Psoas muscle (tissue), 8 donors: ENCODE results near the gene SCNN1B. TPM values are rescaled to one million over a fixed set of nuclear protein-coding genes. Genes with fewer than 3 reads are reported as not detected.
A peak's percentile ranks its signal among the peaks of the same experiment; 100 is the strongest.

Experiments used
- ATAC-seq, 4 donors: fragments of 200-7000 bp; cut with Tn5 transposase; one replicate each; pipeline ENCODE4 v1.9.1; 2020; ENCODE audit warnings: moderate library complexity in 3 of 4, mild to moderate bottlenecking in 2 of 4
- DNase-seq, 2 donors: peaks; one replicate each; pipeline ENCODE4 v3.0.0-alpha.2; 2020
- H3K27ac ChIP-seq: fragments of 200-600 bp; one replicate; pipeline ENCODE4 v1.8.0; 2022
- H3K27me3 ChIP-seq, 3 donors: fragments of 200-600 bp in 1 of 3; one replicate each; pipeline versions ENCODE4 v1.6.1 to v1.8.0; 2013 to 2022; ENCODE audit warnings: low read length in 2 of 3, mild to moderate bottlenecking in 2 of 3, moderate library complexity in 1 of 3; ENCODE audit not compliant: insufficient read depth in 3 of 3
- H3K36me3 ChIP-seq, 2 donors: fragments of 200-600 bp in 1 of 2; one replicate each; pipeline versions ENCODE4 v1.6.1 to v1.8.0; 2013 to 2022; ENCODE audit warnings: low read depth in 1 of 2, mild to moderate bottlenecking in 1 of 2, moderate library complexity in 1 of 2; ENCODE audit not compliant: insufficient read depth in 1 of 2
- H3K4me1 ChIP-seq: fragments of 200-600 bp; one replicate; pipeline ENCODE4 v1.8.0; 2022
- H3K4me3 ChIP-seq: fragments of 200-600 bp; one replicate; pipeline ENCODE4 v1.8.0; 2022; ENCODE audit warnings: mild to moderate bottlenecking
- H3K9me3 ChIP-seq: fragments of 200-600 bp; one replicate; pipeline ENCODE4 v1.8.0; 2022
- WGBS, 3 donors: extraction: QIAGEN DNeasy Blood & Tissue Kit; methylation state at CpG; one replicate each; pipeline versions ENCODE4 v1.1.6 to v1.1.7; 2013; 5-methylcytosine and 5-hydroxymethylcytosine counted together
- intact Hi-C, 2 donors: fragments of 100-400 bp; cut with DNase I; formaldehyde crosslinking; loops; one replicate each; pipeline versions ENCODE4 v1.11.0 to v1.14.2; 2022
- polyA plus RNA-seq, 3 donors: library from polyadenylated mRNA; stranded (reverse); fragments of 200-250 nt; gene quantifications; one replicate each; pipeline ENCODE4 v1.2.3, GENCODE V29; 2013
- total RNA-seq, 4 donors: library from RNA; stranded (reverse); fragmentation: NEBNext Ultra II Directional in 2 of 4; extraction: Animal tissue kit (Norgen Biotek cat#: 25700) in 2 of 4; gene quantifications; one replicate each; pipeline versions ENCODE4 v1.2.1 to v1.2.4, GENCODE V29; 2021 to 2023
- TF ChIP-seq, protein P1 (sequence below): fragments of 200-600 bp; IDR thresholded peaks from one replicate; pipeline ENCODE4 v1.8.0; 2022; ENCODE audit warnings: antibody characterized with exemption
- donor health status: healthy with polysubstance abuse.
- donor health status: DM: no; HTN: no; CAD: no; lungs with moderate emphysema.
- donor health status: Bipolar disorder and iron deficiency.
- donor health status: healthy.
- donor health status: DM: yes; HTN: yes; CAD: no.
- donor health status: DM: no; HTN: no; CAD: no.
- donor health status: DM: no; HTN: no; CAD: no.
- donor health status: DM: yes; HTN: yes; CAD: no.

The SCNN1B gene
- total and polyA plus RNA-seq, 7 donors, result 0.10 to 0.76 (median 0.51) TPM

DNA sequence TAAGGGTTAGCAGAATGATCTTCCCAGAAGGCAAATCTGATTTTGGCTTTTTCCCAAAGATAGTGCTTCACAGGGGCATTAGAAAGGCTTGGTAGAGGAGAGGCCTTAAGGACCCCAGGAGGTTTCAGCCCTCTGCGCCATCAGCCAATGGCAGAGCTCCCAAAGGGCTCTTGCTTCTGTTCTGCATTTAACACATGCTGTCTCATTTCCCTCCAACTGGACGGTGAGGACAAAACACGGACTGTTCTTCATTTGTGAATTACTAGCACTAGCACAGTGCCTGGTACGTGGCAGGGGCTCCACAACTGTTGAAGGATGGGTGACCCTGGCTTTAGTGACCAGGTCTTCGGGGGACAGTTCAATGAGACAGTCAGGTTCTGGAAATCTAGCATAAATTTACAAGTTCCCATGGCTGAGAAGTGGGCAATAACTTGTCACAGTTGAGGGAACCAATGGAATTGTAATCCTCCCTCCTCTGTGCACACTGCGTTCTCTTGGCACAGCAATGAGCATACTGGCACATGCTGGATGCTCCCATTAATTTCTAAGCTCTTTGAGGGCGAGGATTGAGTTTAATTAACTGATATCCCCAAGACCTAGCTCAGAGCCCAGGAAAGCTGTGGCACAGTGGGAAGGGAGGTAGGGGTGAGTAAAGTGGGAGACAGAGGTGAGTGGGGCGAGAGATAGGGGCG is 105.5 kb downstream of the SCNN1B start:
- ATAC-seq, result no peak
- intact Hi-C loops, result no loop called here

GRCh38 chr16:23408242-23408822 is 106.2 kb downstream of the SCNN1B start:
- peaks cover 7 to 78% of the 10 kb centered on the region in 2 donors for H3K36me3 ChIP-seq
- TF ChIP-seq, protein P1, sequence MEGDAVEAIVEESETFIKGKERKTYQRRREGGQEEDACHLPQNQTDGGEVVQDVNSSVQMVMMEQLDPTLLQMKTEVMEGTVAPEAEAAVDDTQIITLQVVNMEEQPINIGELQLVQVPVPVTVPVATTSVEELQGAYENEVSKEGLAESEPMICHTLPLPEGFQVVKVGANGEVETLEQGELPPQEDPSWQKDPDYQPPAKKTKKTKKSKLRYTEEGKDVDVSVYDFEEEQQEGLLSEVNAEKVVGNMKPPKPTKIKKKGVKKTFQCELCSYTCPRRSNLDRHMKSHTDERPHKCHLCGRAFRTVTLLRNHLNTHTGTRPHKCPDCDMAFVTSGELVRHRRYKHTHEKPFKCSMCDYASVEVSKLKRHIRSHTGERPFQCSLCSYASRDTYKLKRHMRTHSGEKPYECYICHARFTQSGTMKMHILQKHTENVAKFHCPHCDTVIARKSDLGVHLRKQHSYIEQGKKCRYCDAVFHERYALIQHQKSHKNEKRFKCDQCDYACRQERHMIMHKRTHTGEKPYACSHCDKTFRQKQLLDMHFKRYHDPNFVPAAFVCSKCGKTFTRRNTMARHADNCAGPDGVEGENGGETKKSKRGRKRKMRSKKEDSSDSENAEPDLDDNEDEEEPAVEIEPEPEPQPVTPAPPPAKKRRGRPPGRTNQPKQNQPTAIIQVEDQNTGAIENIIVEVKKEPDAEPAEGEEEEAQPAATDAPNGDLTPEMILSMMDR, result no peak
- intact Hi-C loops, result no loop called here
- no peaks in the 10 kb centered on the region for H3K9me3 ChIP-seq
- H3K27ac ChIP-seq, result no peak overlapping the region
- no peaks in the 10 kb centered on the region for H3K27me3 ChIP-seq
- no peaks in the 10 kb centered on the region for H3K4me1 ChIP-seq
- WGBS, 3 donors, result 85 to 89% (median 86%) methylated on average over 11 to 21 of the region's 21 CpGs
- ATAC-seq (no peak), DNase-seq (no peak)
- H3K4me3 ChIP-seq, result no peak overlapping the region

More for the DNA sequence above, 105.5 kb downstream of the SCNN1B start:
- TF ChIP-seq, protein P1, result no peak
- Histone ChIP-seq H3K36me3 (peaks cover 7 to 78% of the 10 kb centered on the region in 2 donors), H3K4me1 (no peaks in the 10 kb centered on the region), H3K27me3 (no peaks in the 10 kb centered on the region), H3K9me3 (no peaks in the 10 kb centered on the region), H3K4me3 (no peak overlapping the region), H3K27ac (no peak overlapping the region)
- no peak for DNase-seq
- WGBS, 3 donors, result 74 to 84% (median 77%) methylated on average over 9 of the region's 9 CpGs

DNA sequence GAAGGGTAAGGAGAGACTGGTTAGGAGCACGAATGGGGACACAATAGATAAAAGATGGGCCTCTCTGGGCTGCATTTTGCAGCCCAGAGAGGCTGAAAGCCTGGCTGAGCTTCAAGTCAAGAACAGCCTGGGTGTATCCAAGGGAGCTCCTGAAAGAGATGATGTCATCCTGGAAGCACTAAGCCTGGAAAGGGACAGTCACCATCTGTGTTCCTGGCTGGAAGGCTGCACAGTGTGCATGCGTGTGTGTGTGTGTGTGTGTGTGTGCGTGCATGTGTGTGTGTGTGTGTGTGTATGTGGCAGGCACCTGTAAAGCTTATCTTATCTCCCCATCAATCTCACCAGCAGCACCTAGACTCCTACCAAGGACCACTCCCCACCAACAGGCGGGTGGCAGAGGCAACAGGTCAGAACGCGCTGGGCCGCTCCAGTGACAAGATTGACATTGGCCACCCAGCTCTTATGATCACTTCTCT is 106.8 kb downstream of the SCNN1B start:
- intact Hi-C loops, result no loop called here
- H3K27ac ChIP-seq, result no peak overlapping the region

DNA sequence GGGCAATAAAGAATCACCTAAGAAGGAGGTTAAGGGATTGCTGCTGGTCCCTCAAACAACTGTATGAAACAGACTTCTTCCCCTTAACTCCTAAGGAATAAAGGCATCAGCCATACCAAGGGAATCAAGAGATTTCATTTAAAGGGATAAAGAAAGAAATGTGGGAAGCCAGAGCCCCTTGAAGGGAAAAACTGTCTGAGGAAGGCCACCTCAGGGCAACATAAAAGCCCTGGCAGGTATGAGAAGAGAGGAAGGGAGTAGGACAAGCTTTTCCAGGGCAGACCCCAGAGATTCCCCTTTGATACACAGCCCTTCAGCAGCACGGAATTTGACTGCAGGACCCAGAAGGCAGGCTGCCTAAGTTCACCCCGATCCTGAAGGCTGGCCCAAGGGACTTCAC is 107.4 kb downstream of the SCNN1B start:
- WGBS, 3 donors, result 73 to 78% (median 75%) methylated on average over 2 of the region's 2 CpGs
- Histone ChIP-seq H3K27me3 (no peaks in the 10 kb centered on the region), H3K4me1 (peaks cover 3% of the 10 kb centered on the region), H3K9me3 (no peaks in the 10 kb centered on the region), H3K36me3 (peaks cover 7 to 78% of the 10 kb centered on the region in 2 donors), H3K27ac (no peak overlapping the region), H3K4me3 (no peak overlapping the region)
- intact Hi-C loops, result no loop called here
- DNase-seq (no peak), ATAC-seq (no peak)
- TF ChIP-seq, protein P1, result no peak

More for the DNA sequence above, 106.8 kb downstream of the SCNN1B start:
- Histone ChIP-seq H3K27me3 (no peaks in the 10 kb centered on the region), H3K36me3 (peaks cover 7 to 78% of the 10 kb centered on the region in 2 donors), H3K9me3 (no peaks in the 10 kb centered on the region), H3K4me1 (no peaks in the 10 kb centered on the region), H3K4me3 (no peak overlapping the region)
- 50 to 67% (median 61%) methylated on average over 7 of the region's 7 CpGs for WGBS, 3 donors
- ATAC-seq (peak; percentile 71 to 92 (median 88)), DNase-seq (peak; percentile 19 to 75)
- TF ChIP-seq, protein P1, result no peak
